HG02884 (cell line): ENCODE measurements around the gene PGBD2.
A peak's percentile ranks its signal among the peaks of the same experiment; 100 is the strongest.
"Not testable (repeated sequence)": the region's sequence is repeated elsewhere in the genome, so short reads cannot be mapped to it uniquely, and the experiment has no call there.

Experiments used
- ATAC-seq: cut with Tn5 transposase; IDR thresholded peaks from one replicate; pipeline ENCODE4 v1.9.1; 2021; ENCODE audit warnings: mild to moderate bottlenecking, moderate library complexity; ENCODE audit not compliant: unreplicated experiment

The PGBD2 gene

DNA sequence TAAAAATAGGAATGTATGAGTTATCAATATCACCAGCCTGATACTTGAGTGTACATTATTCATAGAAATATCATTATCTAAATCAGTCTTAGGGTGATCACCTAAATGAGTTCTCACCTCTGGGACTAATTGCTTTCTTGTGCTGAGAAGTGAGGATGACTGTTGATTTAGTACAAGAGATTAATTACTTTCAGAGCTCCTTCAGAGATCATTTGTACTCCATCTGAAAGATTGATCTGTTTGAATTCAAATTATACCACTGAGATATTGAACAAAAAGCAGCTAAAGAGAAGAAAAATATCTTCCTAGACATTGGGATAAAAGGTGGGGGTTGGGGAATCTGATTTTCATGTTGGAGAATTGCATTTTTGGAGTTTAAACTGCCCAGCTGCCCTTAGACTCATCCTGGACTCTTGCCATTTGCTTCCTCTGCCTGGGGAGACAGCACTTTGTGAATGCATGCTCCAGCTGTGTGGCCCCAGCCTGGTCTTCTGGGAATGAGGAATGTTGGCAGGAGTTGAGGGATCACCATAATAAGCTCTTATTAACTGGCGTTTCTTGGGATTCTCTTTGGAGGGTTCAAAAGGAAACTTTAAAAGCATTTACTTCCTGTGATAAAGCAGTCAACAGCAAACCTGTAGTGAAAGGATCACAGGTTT, 19.7 kb upstream of the PGBD2 start:
- no peak for ATAC-seq

DNA sequence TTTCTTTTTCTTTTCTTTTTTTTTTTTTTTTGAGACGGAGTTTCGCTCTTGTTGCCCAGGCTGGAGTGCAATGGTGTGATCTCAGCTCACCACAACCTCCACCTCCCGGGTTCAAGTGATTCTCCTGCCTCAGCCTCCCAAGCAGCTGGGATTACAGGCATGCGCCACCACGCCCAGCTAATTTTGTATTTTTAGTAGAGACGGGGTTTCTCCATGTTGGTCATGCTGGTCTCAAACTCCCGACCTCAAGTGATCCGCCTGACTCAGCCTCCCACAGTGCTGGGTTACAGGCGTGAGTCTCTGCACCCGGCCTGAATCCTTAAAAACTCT, 16.2 kb upstream of the PGBD2 start:
- not testable (repeated sequence) for ATAC-seq

DNA sequence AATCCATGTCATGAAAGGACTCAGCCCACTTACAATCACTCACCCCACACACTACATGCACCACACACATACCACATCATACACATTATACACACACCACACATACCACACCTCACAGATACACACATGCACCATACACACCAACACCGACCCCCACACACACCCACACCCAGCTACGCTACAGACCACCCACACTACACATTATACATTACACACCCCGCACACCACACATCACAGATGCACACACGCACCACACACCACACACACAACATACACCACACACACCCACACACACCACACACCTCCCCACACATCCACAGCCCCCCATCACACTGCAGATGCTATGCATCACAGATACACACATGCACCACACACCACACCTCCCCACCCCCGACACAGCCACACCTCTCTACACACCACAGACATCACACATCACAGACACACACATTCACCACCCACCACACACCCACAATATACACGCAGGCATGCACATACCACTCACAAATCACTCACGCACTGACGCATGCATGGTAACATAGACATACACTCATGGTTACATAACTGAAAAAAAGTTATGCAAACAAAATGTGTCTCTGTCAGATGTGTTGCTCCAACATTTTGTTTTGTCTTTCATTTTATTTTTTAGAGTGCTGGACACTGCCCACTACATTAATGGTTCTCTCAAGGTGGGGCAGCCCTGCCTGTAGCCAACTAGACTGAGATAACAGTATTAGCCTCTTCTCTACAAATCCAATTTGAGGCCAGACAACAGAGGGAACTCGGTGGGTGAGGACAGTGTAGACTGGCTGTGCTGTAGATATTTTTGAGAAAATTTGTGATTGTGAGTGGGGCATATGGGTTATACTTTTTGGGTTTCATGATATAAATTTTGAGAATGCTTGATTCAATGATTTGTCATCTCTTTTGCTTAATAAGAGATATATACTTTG, 15.2 kb upstream of the PGBD2 start:
- ATAC-seq = no peak

DNA sequence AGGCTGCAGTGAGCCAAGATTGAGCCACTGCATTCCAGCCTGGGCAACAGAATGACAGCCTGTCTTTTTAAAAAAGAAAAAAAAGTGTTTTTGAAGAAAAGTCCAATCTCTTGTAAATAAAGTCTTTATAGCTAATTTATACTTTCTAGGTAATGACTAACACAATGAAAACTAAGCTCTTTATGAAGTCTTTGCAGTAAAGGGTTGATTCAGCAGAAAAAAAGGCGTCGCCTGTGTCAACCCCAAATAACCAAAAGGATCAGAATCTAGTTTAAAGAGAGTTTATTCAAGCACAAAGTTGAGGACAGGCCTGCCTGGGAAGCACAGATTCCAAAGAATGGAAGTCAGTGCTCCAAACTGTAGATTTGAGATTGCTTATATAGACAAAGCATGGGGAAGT, 14.3 kb upstream of the PGBD2 start:
- no peak for ATAC-seq

DNA sequence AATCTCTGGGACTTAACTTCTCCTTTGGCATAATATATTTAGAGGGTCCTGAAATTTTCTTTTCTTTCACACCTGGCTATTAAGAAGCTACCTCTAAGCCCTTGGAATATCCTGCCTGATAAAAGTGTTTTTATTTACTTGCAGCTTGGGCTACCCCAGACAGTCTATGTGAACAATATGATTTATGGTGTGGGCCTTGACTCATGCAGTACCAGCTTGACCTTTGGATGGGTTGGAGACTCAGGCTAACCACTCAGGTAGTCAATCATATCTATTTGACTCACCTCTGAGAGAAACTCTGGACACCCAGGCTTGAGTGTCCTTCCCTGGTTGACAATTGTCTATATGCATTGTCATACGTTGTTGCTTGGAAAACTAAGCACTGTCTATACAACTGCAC, 13.4 kb upstream of the PGBD2 start:
- no peak for ATAC-seq

DNA sequence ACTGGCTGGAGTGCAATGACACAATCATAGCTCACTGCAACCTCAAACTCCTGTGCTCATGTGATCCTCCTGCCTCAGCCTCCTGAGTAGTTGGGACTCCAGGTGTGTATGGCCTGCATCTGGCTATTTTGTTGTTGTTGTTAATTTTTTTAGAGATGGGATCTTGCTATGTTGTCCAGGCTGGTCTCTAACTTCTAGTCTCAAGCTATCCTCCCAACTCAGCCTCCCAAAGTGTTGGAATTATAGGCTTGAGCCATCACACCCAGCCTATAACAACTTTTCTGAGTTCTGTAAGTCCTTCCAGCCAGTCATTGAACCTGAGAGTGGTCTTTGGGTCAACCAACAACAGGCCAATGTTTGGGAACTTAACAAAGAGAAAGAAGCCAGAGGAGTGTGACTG, 11.2 kb upstream of the PGBD2 start:
- no peak for ATAC-seq

DNA sequence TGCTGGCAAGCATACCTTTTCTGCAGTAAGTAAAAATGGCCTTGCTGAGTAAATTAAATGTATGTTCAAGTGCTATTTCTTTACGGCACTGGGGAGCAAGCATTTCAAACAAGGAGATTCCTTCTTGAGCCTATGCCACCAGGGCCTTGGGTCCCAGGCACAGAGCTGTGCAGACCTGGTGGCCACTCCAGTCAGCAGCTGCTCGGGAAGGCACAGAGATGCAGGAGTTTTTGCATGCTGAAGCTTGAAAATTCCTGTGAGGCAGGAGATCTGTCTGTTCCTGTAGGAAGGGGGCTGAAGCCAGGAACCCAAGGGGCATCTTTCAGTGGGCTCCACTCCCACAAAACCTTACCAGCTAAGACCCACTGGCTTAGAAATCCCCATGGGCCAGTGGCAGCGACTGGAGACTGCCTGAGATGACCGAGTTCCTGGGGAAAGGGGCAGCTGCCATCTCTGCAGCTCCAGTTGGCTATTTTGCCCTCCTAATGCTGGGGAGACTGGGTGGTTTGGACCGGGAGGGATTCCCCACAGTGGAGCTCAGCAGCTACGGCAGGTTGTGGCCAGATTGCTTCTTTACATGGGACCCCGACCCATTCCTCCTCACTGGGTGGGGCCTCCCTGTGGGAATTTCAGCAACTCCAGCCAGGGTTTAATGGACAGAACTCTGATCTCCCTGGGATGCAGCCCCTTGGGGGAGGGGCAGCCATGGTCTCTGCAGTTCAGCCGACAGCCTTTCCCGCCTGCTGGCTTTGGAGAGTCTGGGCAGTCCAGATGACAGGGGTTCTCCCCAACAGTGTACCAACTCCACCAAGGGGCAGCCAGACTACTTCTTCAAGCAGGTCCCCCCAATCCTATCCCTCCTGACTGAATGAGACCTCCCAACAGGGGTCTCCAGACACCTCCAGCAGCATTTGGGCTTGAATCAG, 8.4 kb upstream of the PGBD2 start:
- no peak for ATAC-seq

DNA sequence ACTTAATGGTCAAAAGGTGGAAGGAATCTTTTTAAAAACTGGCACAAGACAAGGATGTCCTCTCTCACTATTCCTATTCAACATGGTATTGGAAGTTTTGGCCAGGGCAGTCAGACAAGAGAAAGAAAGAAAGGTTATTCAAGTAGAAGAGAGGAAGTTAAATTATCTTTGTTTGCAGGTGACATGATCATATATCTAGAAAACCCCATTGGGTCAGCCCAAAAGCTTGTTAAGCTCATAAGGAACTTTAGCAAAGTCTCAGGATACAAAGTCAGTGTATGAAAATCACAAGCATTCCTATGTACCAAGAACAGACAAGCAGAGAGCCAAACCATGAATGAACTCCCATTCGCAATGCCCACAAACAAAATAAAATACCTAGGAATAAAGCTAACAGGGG, 5.4 kb upstream of the PGBD2 start:
- no peak for ATAC-seq

DNA sequence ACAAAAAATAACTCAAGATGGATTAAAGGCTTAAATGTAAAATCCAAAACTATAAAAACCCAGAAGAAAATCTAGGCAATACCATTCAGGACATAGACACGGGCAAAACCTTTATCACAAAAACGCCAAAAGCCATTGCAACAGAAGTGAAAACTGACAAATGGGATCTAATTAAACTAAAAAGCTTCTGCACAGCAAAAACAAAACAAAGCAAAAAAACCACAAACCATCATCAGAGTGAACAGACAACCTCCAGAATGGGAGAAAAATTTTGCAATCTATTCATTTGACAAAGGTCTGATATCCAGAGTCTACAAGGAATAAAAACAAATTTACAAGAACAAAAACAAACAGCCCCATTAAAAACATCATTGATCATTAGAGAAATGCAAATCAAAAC, 4.5 kb upstream of the PGBD2 start:
- ATAC-seq = no peak

DNA sequence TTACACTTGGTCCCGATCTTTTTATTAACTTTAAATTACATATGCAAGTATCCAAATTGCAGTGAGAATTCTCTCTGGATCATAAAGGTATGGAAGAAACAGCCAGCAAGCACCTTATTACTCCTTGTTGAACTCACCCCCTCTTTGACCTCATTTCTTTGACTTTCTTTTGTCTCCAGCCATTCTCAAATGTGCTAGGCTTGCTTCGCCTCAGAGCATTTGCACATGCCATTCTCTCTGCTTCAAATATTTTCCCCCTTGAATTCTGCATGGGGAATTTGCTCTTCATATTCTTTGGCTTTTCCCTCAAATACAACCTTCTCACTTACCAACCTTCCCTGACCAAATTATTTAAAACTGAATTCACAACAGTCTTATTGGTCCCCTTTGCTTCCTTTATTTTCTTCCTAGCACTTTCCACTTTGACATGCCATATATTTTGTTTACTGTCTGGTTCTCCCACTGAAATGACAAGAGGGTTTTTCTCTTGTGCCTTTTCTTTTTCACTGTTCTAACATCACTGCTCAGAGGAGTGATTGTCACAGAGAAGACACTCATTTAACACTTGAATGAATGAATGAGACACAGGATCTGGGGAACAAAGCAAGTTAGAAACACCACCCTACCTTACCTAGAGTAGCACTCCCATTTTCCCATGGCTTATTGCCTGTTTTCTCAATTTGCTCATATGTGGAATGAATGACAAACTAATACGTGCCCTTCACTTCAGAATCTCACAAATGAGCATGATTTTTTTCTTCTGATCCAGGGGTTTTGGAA, 1.4 kb upstream of the PGBD2 start:
- ATAC-seq = no peak

DNA sequence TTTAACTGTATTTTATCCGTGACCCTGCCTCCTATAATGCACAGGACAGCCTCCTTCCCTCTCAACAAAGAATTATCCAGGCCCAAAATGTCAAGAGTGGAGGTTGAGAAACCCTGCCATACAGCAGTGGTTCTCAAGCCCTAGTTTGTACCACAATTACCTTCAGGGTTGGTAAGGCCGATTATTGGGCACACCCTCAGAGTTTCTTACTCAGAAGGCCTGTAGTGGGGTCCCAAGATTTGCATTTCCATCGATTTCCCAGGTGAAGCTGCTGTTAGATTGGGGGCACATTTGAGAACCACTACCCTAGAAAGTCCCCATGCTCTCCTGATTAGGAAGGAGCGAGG, 400 bp upstream of the PGBD2 start:
- ATAC-seq = no peak

DNA sequence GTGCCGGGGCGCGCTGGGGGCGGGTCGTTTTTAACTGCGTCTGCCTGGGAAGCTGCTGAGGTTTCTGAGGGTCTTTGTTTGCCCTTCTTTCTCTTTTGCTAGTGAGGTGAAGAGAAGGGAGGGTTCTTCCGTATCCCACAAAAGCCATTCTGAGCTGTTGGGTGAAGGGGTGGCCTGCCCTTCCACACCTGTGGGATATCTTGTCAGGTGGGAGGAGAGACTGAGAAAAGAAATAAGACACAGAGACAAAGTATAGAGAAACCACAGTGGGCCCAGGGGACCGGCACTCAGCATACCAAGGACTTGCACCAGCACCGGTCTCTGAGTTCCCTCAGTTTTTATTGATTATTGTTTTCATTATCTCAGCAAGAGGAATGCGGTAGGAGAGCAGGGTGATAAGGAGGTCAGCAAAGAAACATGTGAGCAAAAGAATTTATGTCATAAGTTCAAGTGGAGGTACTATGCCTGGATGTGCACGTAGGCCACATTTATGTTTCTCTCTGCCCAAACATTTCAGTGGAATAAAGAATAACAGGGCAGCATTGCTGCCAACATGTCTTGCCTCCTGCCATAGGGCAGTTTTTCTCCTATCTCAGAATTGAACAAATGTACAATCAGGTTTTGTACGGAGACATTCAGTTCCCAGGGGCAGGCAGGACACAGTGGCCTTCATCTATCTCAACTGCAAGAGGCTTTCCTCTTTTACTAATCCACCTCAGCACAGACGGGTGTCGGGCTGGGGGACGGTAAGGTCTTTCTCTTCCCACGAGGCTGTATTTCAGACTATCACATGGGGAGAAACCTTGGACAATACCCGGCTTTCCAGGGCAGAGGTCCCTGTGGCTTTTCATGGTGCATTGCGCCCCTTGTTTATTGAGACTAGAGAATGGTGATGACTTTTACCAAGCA, 972 bp downstream of the PGBD2 start:
- ATAC-seq = peak; percentile 9

DNA sequence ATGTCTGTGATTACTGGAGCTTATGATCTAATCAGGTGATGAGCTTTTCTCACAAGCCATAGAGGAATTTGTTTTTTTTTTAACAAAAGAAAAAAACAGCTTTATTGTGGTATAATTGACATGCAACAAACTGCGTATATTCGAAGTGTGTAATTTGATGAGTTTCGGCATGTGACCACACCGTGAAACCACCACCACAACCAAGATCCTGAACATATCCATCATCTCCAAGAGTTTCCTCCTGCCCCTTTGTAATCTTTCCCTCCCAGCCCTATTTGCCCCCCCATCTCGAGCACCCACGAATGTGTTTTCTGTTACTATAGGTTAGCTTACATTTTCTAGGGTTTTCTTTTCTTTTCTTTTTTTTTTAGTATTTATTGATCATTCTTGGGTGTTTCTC, 4.7 kb downstream of the PGBD2 start:
- ATAC-seq = no peak

DNA sequence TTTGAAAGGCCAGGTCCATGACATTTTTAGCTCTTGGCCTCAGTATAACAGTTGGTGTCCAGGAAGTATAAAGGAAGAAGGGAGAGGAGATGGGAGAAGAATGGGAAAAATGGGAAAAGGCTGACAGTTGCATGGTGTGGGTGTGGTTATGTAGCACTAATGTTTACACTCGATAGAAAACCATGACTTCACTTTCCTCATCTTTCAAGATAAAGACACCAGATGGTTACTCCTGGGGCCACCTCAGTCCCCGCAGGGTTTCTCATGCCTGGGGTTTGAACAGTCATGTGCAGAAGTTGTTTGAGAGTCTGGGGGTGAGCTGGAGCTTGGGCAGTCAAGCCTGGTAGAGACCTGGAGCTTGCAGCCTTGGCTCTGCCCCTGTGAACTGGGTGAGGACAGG, 7.9 kb downstream of the PGBD2 start:
- ATAC-seq = no peak

DNA sequence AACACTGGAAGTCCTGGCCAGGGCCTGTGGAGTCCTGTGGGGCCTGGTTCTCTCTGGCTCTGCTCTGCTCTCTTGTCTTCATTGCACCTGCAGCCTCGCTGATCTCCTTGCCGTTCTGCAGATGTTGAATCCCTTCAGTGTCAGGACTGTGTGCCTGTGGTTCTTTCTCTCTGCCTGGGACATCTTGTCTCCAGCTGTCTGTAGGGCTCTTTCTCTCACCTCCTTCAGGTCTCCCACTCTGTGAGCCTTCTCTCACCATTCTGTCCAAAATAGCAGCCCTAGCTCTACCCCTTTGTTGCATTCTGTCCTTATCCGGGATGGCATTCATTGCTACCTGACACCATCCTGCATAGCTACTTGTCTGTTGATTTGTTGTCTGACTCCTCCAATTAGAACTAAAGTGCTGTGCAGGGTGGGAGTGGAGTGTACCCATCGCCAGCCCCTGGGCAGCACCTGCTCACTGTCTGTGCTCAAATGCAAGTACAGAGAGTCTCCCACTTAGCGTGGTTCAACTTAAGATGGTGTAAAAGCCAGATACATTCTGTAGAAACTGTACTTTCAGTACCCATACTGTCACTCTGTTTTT, 8.9 kb downstream of the PGBD2 start:
- no peak for ATAC-seq

DNA sequence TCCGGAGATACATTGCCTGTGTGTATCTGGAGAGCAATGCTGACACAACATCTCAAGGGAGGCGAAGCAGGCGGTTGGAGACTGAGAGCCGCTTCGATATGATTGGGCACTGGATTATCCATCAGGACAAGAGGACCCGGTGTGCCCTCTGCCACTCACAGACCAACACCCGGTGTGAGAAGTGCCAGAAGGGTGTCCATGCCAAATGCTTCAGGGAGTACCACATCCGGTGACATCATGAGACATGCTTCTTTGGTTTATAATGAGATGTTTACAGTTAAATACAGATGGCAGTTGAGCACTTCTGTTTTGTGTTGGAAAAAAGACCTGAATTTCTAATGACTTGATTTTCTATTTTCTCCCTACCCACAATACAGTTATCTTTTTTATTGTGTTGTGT, 12.1 kb downstream of the PGBD2 start:
- no peak for ATAC-seq

DNA sequence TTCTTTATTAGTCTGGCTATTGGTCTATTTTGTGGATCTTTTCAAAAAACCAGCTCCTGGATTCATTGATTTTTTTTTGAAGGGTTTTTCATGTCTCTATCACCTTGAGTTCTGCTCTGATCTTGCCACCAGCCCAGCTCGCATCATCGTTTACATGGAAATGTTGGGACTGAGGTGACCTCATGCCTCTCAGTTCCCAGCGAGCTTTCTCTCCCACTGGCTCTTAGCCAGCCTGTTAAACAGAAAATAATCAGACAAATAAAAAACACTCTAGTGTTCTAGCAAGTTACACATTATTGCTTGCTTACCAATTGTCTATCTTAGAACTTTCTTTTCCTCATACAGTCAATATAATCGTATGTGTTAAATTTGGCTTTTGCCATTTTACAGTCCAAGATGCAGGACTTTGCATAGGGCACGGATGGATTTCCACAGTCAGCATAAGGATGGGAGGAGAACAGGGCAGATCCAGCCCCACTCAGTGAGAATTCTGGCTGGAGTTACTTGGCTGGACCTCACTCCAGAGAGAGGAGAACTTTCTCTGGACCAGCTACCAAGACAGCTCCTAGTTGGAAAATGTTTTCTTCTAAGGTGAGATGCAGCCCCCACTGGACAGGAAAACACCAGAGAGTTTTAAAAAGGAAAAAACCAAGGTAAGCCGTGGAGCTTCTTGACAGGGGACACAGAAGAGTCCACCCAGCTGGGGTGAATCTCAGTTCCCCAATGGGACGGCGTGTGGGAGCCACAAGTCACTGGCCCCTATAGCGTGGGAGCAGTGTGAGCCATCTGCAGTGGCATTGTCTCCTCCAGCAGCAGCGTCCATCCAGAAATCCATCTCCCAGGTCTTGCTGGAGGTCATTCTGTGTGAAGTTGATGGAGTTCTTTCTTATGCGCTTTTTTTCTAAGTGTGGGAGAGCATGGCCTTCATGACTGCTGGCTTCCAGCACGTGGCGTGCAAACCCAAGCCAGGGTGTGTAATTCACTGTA, 17.6 kb downstream of the PGBD2 start:
- ATAC-seq = no peak
